ENCODE results near the gene P2RX6.
"Not testable (repeated sequence)": the region's sequence is repeated elsewhere in the genome, so short reads cannot be mapped to it uniquely, and the experiment has no call there.

Gene P2RX6

GRCh38 chr22:21067901-21068680 lies 53.1 kb downstream of the P2RX6 start:
- Mint-ChIP-seq H3K4me3 (no peak overlapping the region), H3K27ac (no peak overlapping the region), H3K27me3 (peaks cover 16% of the 10 kb centered on the region), H3K36me3 (ENCODE audit: low read depth) (no peaks in the 10 kb centered on the region), H3K9me3 (no peaks in the 10 kb centered on the region), H3K4me1 (ENCODE audit: low read depth) (peaks cover 3% of the 10 kb centered on the region)
- intact Hi-C loops (cut with micrococcal nuclease): no loop called here

- H3K36me3 Mint-ChIP-seq (ENCODE audit: low read depth): no peaks in the 10 kb centered on the region
- H3K4me3 Mint-ChIP-seq: no peak overlapping the region
- no peaks in the 10 kb centered on the region for H3K9me3 Mint-ChIP-seq
- peaks cover 16% of the 10 kb centered on the region for H3K27me3 Mint-ChIP-seq
- intact Hi-C loops (cut with micrococcal nuclease): no loop called here
- peaks cover 10% of the 10 kb centered on the region for H3K4me1 Mint-ChIP-seq (ENCODE audit: low read depth)
- no peak overlapping the region for H3K27ac Mint-ChIP-seq
These were observed 53.8 kb downstream of the P2RX6 start for GRCh38 chr22:21068681-21069276.

- H3K4me1 Mint-ChIP-seq (ENCODE audit: low read depth): peaks cover 15% of the 10 kb centered on the region
- H3K27me3 Mint-ChIP-seq: peaks cover 13% of the 10 kb centered on the region
- H3K36me3 Mint-ChIP-seq (ENCODE audit: low read depth): no peaks in the 10 kb centered on the region
- intact Hi-C loops (cut with micrococcal nuclease): no loop called here
- H3K9me3 Mint-ChIP-seq: no peaks in the 10 kb centered on the region
- H3K27ac Mint-ChIP-seq: no peak overlapping the region
- H3K4me3 Mint-ChIP-seq: no peak overlapping the region
These were observed 54.4 kb downstream of the P2RX6 start for GRCh38 chr22:21069375-21069774.

GRCh38 chr22:21070690-21071615 lies 56.0 kb downstream of the P2RX6 start:
- H3K4me1 Mint-ChIP-seq (ENCODE audit: low read depth): peaks cover 15% of the 10 kb centered on the region
- intact Hi-C loops (cut with micrococcal nuclease): no loop called here
- peaks cover 5% of the 10 kb centered on the region for H3K27me3 Mint-ChIP-seq
- H3K27ac Mint-ChIP-seq: no peak overlapping the region
- no peak overlapping the region for H3K4me3 Mint-ChIP-seq
- H3K36me3 Mint-ChIP-seq (ENCODE audit: low read depth): no peaks in the 10 kb centered on the region
- no peaks in the 10 kb centered on the region for H3K9me3 Mint-ChIP-seq

DNA sequence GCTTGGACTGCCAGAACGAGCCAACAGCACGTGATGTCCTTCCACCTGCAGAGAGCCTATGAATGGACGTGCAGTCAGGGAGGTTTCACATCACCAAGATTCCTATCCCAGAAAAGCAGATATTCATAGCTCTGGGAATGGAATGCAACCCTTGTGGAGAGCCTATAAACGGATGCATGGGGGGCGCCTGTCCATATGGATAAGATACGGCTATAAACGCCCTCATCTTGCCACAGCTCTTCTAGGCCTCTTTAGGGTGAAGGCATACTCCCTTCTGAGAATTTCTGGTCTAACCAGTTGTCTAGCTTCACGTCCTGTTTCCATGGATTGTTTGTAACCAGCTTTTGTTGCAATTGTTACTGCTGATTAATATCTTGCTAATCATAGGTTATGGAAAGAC lies 56.8 kb downstream of the P2RX6 start:
- H3K4me1 Mint-ChIP-seq (ENCODE audit: low read depth): peaks cover 15% of the 10 kb centered on the region
- H3K36me3 Mint-ChIP-seq (ENCODE audit: low read depth); H3K27ac Mint-ChIP-seq; H3K9me3 Mint-ChIP-seq; H3K4me3 Mint-ChIP-seq; H3K27me3 Mint-ChIP-seq; intact Hi-C loops (cut with micrococcal nuclease): not testable (repeated sequence)

GRCh38 chr22:21073023-21073422 lies 58.1 kb downstream of the P2RX6 start:
- Mint-ChIP-seq H3K27ac (no peak overlapping the region), H3K36me3 (ENCODE audit: low read depth) (no peaks in the 10 kb centered on the region), H3K27me3 (peaks cover 7% of the 10 kb centered on the region), H3K9me3 (no peaks in the 10 kb centered on the region), H3K4me1 (ENCODE audit: low read depth) (peaks cover 15% of the 10 kb centered on the region), H3K4me3 (no peak overlapping the region)
- intact Hi-C loops (cut with micrococcal nuclease): no loop called here

- H3K4me1 Mint-ChIP-seq (ENCODE audit: low read depth): peaks cover 15% of the 10 kb centered on the region
These were observed 58.5 kb downstream of the P2RX6 start for GRCh38 chr22:21073482-21073881.

DNA sequence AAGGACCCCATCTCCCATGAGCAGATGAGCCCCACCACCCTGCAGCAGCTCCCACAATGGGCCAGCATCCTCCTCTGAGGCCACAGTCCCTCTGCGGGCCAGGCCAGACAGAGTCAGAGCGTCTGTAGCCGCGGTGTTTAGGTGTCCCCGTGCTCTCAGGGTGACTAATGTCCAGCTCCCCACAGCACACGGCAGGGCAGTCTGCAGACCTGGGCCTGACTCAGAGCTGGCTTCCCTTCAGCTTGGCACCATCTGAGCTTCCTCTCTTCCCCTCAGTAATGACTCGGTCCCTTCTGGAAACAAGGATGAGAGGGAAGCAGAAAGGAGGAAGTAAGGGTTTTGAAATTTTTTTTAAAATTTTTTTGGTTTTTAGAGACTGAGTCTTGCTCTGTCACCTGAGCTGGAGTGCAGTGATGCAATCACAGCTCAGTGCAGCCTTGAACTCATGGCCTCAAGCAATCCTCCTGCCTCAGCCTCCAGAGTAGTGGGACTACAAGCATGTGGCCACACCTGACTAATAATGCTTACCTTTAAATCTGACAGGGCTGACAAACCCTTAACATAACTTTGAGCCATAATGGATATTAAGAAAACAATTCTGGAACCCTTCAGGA lies 59.2 kb downstream of the P2RX6 start:
- H3K36me3 Mint-ChIP-seq (ENCODE audit: low read depth): no peaks in the 10 kb centered on the region
- no peak overlapping the region for H3K4me3 Mint-ChIP-seq
- peaks cover 15% of the 10 kb centered on the region for H3K4me1 Mint-ChIP-seq (ENCODE audit: low read depth)
- no peak overlapping the region for H3K27ac Mint-ChIP-seq
- peaks cover 8% of the 10 kb centered on the region for H3K27me3 Mint-ChIP-seq
- no peaks in the 10 kb centered on the region for H3K9me3 Mint-ChIP-seq
- intact Hi-C loops (cut with micrococcal nuclease): no loop called here

More at GRCh38 chr22:21073482-21073881, 58.5 kb downstream of the P2RX6 start:
- intact Hi-C loops (cut with micrococcal nuclease): no loop called here
- no peaks in the 10 kb centered on the region for H3K36me3 Mint-ChIP-seq (ENCODE audit: low read depth)
- H3K9me3 Mint-ChIP-seq: no peaks in the 10 kb centered on the region
- H3K27me3 Mint-ChIP-seq: peaks cover 8% of the 10 kb centered on the region
- no peak overlapping the region for H3K27ac Mint-ChIP-seq
- H3K4me3 Mint-ChIP-seq: no peak overlapping the region

DNA sequence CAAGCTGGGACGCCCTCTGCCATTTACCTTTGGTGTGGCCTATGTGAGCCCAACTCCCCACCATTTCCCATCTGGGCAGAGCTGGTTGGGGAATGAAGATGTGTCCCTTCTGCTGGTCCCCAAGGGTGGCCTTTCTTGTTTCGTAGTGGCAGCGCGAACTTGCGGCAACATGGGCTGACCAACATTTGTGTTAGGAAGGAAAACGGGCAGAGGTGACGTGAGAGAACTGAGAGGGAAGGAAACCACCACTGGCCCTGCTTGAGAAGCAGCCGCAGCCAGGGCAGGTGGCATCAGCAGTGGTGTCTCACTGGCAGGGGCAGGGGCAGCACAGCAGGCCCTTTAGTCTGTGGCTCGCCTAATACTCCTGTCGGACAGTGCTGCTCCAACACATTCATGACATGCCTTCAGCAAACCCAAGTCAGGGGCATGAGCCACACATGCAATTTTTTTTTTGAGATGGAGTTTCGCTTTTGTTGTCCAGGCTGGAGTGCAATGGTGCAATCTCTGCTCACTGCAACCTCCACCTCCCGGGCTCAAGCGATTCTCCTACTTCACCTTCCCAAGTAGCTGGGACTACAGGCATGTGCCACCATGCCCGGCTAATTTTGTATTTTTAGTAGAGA lies 60.7 kb downstream of the P2RX6 start:
- intact Hi-C loops (cut with micrococcal nuclease): no loop called here
- Mint-ChIP-seq H3K4me1 (ENCODE audit: low read depth) (peaks cover 15% of the 10 kb centered on the region), H3K27me3 (peaks cover 8% of the 10 kb centered on the region), H3K4me3 (no peak overlapping the region), H3K9me3 (no peaks in the 10 kb centered on the region), H3K27ac (no peak overlapping the region), H3K36me3 (ENCODE audit: low read depth) (no peaks in the 10 kb centered on the region)

- H3K36me3 Mint-ChIP-seq (ENCODE audit: low read depth): no peaks in the 10 kb centered on the region
- intact Hi-C loops (cut with micrococcal nuclease): no loop called here
- peaks cover 8% of the 10 kb centered on the region for H3K27me3 Mint-ChIP-seq
- no peaks in the 10 kb centered on the region for H3K9me3 Mint-ChIP-seq
- peaks cover 15% of the 10 kb centered on the region for H3K4me1 Mint-ChIP-seq (ENCODE audit: low read depth)
- no peak overlapping the region for H3K4me3 Mint-ChIP-seq
- no peak overlapping the region for H3K27ac Mint-ChIP-seq
These were observed 62.1 kb downstream of the P2RX6 start for GRCh38 chr22:21076912-21077625.
